Measurements from ENCODE around the gene TSKU. TPM values are rescaled to one million over a fixed set of nuclear protein-coding genes. Genes with fewer than 3 reads are reported as not detected.
A peak's percentile ranks its signal among the peaks of the same experiment; 100 is the strongest.

TSKU gene
- total RNA-seq, 1 experiment from 2014 or later = 20.1 TPM

DNA sequence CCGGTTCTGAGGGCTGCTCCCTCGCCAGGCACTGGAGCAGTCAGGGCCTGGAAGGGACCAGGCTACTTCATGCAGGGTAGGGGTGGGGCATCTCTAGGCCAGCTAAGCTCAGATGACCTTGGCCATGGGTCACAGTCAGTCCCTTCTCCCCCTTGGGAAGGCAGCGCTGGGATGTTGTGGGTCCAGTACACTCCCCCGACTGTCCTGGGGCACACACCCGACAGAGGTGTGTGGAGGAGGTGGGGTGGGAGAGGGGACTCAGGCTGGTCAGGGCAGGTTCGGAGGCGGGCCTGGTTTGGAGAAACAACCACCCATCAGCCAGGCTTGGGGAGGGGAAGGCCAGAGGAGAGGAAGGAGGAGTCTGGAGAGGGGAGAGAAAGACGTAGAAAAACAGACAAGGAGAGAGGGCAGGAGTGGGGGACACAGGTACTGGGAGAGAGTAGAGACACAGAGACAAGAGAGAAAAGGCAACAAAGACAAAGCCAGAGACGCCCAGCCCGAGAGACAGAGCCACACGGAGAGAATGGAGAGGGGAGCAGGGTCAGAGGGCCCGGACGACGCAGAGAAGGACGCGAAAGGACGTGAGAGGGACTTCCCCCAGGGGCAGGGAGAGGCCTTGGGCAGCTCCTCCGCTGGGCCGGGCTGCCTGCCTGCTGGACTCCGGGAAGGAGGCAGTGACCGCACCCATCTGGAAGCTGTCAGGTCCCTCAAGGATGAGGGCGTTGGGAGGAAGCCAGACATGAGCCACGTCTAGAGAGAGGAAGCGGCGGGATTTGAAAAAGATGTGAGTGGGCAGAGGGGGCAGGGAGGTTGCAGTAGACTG is 30.6 kb upstream of the TSKU start:
- DNase-seq (ENCODE audit: unreplicated experiment) = peak; percentile 74
- CTCF ChIA-PET = interaction anchor here (0.6 to 1.0 kb wide), 2 partner anchors 46 to 169 kb away, joined by 3 to 5 read pairs; no protein-coding TSS in a partner anchor
- TF ChIP-seq, protein P1, sequence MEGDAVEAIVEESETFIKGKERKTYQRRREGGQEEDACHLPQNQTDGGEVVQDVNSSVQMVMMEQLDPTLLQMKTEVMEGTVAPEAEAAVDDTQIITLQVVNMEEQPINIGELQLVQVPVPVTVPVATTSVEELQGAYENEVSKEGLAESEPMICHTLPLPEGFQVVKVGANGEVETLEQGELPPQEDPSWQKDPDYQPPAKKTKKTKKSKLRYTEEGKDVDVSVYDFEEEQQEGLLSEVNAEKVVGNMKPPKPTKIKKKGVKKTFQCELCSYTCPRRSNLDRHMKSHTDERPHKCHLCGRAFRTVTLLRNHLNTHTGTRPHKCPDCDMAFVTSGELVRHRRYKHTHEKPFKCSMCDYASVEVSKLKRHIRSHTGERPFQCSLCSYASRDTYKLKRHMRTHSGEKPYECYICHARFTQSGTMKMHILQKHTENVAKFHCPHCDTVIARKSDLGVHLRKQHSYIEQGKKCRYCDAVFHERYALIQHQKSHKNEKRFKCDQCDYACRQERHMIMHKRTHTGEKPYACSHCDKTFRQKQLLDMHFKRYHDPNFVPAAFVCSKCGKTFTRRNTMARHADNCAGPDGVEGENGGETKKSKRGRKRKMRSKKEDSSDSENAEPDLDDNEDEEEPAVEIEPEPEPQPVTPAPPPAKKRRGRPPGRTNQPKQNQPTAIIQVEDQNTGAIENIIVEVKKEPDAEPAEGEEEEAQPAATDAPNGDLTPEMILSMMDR (IDR thresholded peaks at IDR 0.05; ENCODE audit: unreplicated experiment) = no peak
- Mint-ChIP-seq H3K36me3 (ENCODE audit: insufficient read depth, unreplicated experiment) (no peaks in the 10 kb centered on the region), H3K27me3 (ENCODE audit: insufficient read depth, unreplicated experiment) (no peaks in the 10 kb centered on the region), H3K27ac (ENCODE audit: low read depth, unreplicated experiment) (peak overlapping the region; percentile 13), H3K9me3 (ENCODE audit: unreplicated experiment) (no peaks in the 10 kb centered on the region), H3K4me3 (ENCODE audit: unreplicated experiment) (no peak overlapping the region), H3K4me1 (ENCODE audit: insufficient read depth, unreplicated experiment) (peaks cover 19% of the 10 kb centered on the region)
- intact Hi-C loops (cut with micrococcal nuclease) = no loop called here
- BruUV-seq (replicated peaks) = no TSS peak
- POLR2A ChIA-PET = interaction anchor here (1.1 to 2.1 kb wide), 3 partner anchors 15 to 51 kb away, joined by 3 to 8 read pairs (median 3); no protein-coding TSS in a partner anchor

DNA sequence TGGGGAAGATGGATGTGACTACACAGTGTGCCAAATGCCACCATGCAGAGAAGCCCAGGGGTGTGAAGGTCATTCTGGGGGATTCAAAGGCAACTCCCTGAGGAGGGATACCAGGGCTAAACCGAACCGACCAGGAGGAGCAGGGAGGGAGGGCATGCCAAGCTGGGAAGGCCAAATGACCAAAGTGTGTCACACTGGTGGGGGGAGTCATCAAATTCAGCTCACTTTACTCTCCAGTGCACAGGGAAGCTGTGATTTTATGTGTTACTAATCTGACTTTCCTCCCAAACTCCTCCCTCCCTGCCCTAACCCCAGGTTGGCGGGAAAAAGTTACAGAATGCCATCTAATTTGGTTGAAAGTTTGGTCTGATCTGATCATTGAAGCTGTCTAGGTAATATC is 29.7 kb upstream of the TSKU start:
- Mint-ChIP-seq H3K27me3 (ENCODE audit: insufficient read depth, unreplicated experiment) (no peaks in the 10 kb centered on the region), H3K27ac (ENCODE audit: low read depth, unreplicated experiment) (peak overlapping the region; percentile 13), H3K9me3 (ENCODE audit: unreplicated experiment) (no peaks in the 10 kb centered on the region), H3K4me3 (ENCODE audit: unreplicated experiment) (no peak overlapping the region), H3K36me3 (ENCODE audit: insufficient read depth, unreplicated experiment) (no peaks in the 10 kb centered on the region), H3K4me1 (ENCODE audit: insufficient read depth, unreplicated experiment) (peaks cover 19% of the 10 kb centered on the region)
- TF ChIP-seq, protein P1 (IDR thresholded peaks at IDR 0.05; ENCODE audit: unreplicated experiment) = no peak
- ChIA-PET POLR2A (interaction anchor here (1.3 to 2.1 kb wide), 2 partner anchors 14 to 17 kb away, joined by 3 to 8 read pairs; no protein-coding TSS in a partner anchor), CTCF (interaction anchor here (1.6 kb wide), 1 partner anchor 19 kb away, joined by 4 read pairs; no protein-coding TSS in a partner anchor)
- BruUV-seq (replicated peaks) = no TSS peak
- DNase-seq (ENCODE audit: unreplicated experiment) = no peak
- intact Hi-C loops (cut with micrococcal nuclease) = no loop called here

DNA sequence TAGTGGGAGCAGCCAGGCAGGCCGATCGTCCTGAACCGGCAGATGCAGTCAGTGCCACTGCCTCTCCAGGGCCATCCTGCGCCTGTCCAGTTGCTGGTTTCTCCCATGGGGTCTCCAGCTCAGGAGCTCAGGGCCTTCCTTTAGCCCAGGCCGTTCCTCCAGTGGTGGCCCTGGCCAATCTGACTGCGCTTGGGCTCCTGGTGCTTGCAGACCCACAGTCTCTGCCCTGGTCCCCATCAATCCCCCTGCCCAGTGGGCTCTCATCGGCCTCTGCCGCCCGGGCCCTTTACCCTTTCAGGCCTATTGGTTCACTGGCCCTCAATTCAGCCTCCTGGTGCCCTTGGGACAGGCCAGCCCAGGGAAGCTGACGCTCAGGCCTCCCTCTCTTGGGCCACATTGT is 29.2 kb upstream of the TSKU start:
- Mint-ChIP-seq H3K4me1 (ENCODE audit: insufficient read depth, unreplicated experiment) (peaks cover 19% of the 10 kb centered on the region), H3K9me3 (ENCODE audit: unreplicated experiment) (no peaks in the 10 kb centered on the region), H3K27me3 (ENCODE audit: insufficient read depth, unreplicated experiment) (no peaks in the 10 kb centered on the region), H3K4me3 (ENCODE audit: unreplicated experiment) (no peak overlapping the region), H3K27ac (ENCODE audit: low read depth, unreplicated experiment) (no peak overlapping the region), H3K36me3 (ENCODE audit: insufficient read depth, unreplicated experiment) (no peaks in the 10 kb centered on the region)
- intact Hi-C loops (cut with micrococcal nuclease) = no loop called here
- DNase-seq (ENCODE audit: unreplicated experiment) = no peak
- TF ChIP-seq, protein P1 (IDR thresholded peaks at IDR 0.05; ENCODE audit: unreplicated experiment) = no peak
- no TSS peak for BruUV-seq (replicated peaks)
- ChIA-PET CTCF (interaction anchor here (1.6 kb wide), 1 partner anchor 20 kb away, joined by 4 read pairs; no protein-coding TSS in a partner anchor), POLR2A (interaction anchor here (1.3 to 2.1 kb wide), 2 partner anchors 14 to 17 kb away, joined by 3 to 8 read pairs; no protein-coding TSS in a partner anchor)

DNA sequence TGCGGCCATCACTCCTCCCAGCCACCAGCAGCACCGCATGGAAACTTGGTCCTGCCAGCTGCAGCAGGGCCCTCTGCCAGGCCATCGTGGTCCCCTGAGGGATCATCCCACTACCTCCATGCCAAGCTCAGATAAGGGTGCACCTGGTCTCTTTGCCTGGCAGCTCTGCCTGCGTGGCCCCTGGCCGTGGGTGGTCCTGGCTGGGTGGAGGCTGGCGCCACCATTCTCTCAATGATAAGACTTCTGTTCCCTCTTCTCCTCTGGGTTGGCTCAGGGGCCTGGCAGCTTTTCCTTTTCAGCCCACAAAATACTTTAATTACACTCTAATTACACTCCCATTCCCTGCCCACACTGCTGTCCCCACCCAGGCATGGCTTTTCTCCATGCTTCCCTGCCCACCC is 26.8 kb upstream of the TSKU start:
- no peaks in the 10 kb centered on the region for H3K36me3 Mint-ChIP-seq (ENCODE audit: insufficient read depth, unreplicated experiment)
- H3K4me3 Mint-ChIP-seq (ENCODE audit: unreplicated experiment) = no peak overlapping the region
- TF ChIP-seq, protein P1 (IDR thresholded peaks at IDR 0.05; ENCODE audit: unreplicated experiment) = no peak
- no TSS peak for BruUV-seq (replicated peaks)
- H3K9me3 Mint-ChIP-seq (ENCODE audit: unreplicated experiment) = no peaks in the 10 kb centered on the region
- CTCF ChIA-PET = interaction anchor here (0.6 to 1.4 kb wide), 4 partner anchors 22 to 53 kb away, joined by 3 to 6 read pairs (median 3); no protein-coding TSS in a partner anchor
- intact Hi-C loops (cut with micrococcal nuclease) = no loop called here
- H3K27ac Mint-ChIP-seq (ENCODE audit: low read depth, unreplicated experiment) = no peak overlapping the region
- DNase-seq (ENCODE audit: unreplicated experiment) = no peak
- POLR2A ChIA-PET = no interaction called here
- no peaks in the 10 kb centered on the region for H3K27me3 Mint-ChIP-seq (ENCODE audit: insufficient read depth, unreplicated experiment)
- H3K4me1 Mint-ChIP-seq (ENCODE audit: insufficient read depth, unreplicated experiment) = peaks cover 19% of the 10 kb centered on the region
